Measurements from ENCODE around the gene S100Z.
"Not testable (repeated sequence)": the region's sequence is repeated elsewhere in the genome, so short reads cannot be mapped to it uniquely, and the experiment has no call there.

The S100Z gene

GRCh38 chr5:76831110-76831452 lies 18.7 kb upstream of the S100Z start:
- DNase-seq, result peak in 1 of 2 experiments; percentile 34

GRCh38 chr5:76836181-76836580 lies 13.6 kb upstream of the S100Z start:
- no peak for DNase-seq

- DNase-seq, result no peak
Measured at GRCh38 chr5:76836585-76836984, 13.2 kb upstream of the S100Z start.

GRCh38 chr5:76838481-76839261 lies 11.1 kb upstream of the S100Z start:
- DNase-seq, result no peak

GRCh38 chr5:76841361-76841760 lies 8.5 kb upstream of the S100Z start:
- no peak for DNase-seq

- DNase-seq, result no peak
Measured at GRCh38 chr5:76845890-76846289, 3.9 kb upstream of the S100Z start.

GRCh38 chr5:76850543-76851145 lies 830 bp downstream of the S100Z start:
- no peak for DNase-seq

GRCh38 chr5:76851728-76852369 lies 2.0 kb downstream of the S100Z start:
- no peak for DNase-seq

GRCh38 chr5:76852772-76853171 lies 3.0 kb downstream of the S100Z start:
- no peak for DNase-seq

GRCh38 chr5:76853741-76854140 lies 3.9 kb downstream of the S100Z start:
- not testable (repeated sequence) for DNase-seq

GRCh38 chr5:76854644-76855043 lies 4.8 kb downstream of the S100Z start:
- DNase-seq, result no peak

GRCh38 chr5:76855501-76855900 lies 5.7 kb downstream of the S100Z start:
- not testable (repeated sequence) for DNase-seq

- no peak for DNase-seq
Measured at GRCh38 chr5:76855961-76856360, 6.1 kb downstream of the S100Z start.

- not testable (repeated sequence) for DNase-seq
Measured at GRCh38 chr5:76856800-76857199, 7.0 kb downstream of the S100Z start.

GRCh38 chr5:76859591-76860247 lies 9.9 kb downstream of the S100Z start:
- no peak for DNase-seq

GRCh38 chr5:76861612-76862011 lies 11.8 kb downstream of the S100Z start:
- DNase-seq, result no peak

- DNase-seq, result no peak
Measured at GRCh38 chr5:76863001-76863400, 13.2 kb downstream of the S100Z start.

- no peak for DNase-seq
Measured at GRCh38 chr5:76866503-76866902, 16.7 kb downstream of the S100Z start.

GRCh38 chr5:76867038-76867437 lies 17.2 kb downstream of the S100Z start:
- DNase-seq, result no peak

- peak; percentile 32 to 58 for DNase-seq
Measured at GRCh38 chr5:76867827-76868693, 18.2 kb downstream of the S100Z start.

GRCh38 chr5:76870046-76870445 lies 20.2 kb downstream of the S100Z start:
- no peak for DNase-seq

GRCh38 chr5:76874088-76874581 lies 24.3 kb downstream of the S100Z start:
- DNase-seq, result no peak

Measured in SW 1271 (cell line).